ENCODE measurements around the gene TMBIM1.

TMBIM1 gene

GRCh38 chr2:218271487-218271797, 20.9 kb downstream of the TMBIM1 start:
- DNase-seq = no peak

- no peak for DNase-seq
Observed at GRCh38 chr2:218270721-218271486, 21.4 kb downstream of the TMBIM1 start.

GRCh38 chr2:218269900-218270720, 22.2 kb downstream of the TMBIM1 start, which contains the start of the genes AAMP and PNKD:
TSS of gene AAMP (minus strand) at chr2:218270137. CDS start at chr2:218270086, 51 bp downstream.
TSS of gene PNKD (plus strand) at chr2:218270519. CDS start at chr2:218270536, 17 bp downstream.
- peak; percentile 99 for DNase-seq

DNA sequence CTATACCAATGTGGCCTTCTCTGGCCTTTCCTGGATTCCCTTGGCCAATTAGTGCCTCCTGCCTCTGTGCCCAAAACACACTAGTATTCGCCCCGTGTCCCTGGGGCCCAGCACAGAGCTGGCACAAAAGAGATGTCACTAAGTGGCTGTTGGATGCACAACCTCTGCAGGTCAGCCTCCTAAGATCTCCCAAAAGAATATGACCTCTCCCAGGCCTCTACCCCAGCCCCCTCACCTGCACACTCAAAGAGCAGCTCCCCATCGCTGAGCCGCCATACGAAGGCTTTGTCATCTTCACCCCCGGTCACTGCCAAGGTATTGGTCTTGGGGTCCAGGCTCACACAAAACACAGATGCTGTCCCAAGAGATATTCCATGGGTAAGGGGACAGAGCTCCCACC, 25.0 kb downstream of the TMBIM1 start:
- DNase-seq = no peak

DNA sequence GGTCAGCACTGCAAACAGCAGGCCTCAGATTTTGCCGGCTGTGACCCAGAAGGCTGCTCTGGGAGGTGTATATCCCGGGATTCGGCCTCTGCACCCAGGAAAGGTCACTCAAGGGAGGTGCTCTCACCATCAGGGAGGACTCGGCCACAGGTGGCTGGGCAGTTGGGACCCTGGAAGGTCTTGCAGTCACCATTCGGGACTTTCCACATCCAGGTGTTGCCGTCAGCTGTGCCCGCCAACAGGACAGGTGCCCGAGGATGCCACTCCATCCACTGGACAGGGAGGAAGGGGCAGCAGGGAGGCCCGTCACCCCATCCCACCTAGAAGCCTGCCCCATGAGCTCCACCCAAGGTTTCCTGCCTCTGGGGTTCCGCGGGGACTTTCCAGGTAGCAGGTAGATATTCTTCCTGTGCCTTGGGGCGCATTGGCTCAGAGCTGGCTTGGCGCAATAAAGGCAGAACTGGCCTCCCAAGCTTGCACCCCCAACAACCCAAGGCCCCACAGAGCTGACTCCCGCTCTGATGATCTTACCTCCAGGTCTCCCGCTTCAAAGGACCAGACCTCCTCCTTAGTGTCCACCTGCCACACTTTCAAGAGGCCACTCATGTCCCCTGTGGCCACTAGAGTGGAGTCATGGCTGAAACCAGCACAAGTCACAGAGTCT, 25.9 kb downstream of the TMBIM1 start:
- no peak for DNase-seq

DNA sequence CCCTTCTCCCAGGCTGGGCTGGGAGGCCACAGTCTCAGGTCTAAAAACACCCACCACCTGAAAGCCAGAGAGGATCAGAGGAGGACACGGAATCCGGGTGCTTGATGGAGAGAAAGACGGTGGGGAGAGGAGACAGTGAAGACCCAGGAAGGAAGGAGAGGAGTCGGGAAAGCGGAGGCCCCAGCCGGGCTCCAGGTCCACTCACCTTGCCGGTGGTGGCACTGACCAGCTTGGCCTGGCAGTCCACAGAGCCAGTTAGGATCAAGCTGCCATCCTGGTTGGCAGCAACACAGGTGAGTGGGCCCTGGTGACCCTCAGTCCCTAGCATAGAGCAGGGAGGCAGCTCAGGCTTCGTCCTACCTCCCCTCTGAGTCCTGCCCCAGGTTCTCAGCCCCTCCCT, 26.7 kb downstream of the TMBIM1 start:
- DNase-seq = no peak

DNA sequence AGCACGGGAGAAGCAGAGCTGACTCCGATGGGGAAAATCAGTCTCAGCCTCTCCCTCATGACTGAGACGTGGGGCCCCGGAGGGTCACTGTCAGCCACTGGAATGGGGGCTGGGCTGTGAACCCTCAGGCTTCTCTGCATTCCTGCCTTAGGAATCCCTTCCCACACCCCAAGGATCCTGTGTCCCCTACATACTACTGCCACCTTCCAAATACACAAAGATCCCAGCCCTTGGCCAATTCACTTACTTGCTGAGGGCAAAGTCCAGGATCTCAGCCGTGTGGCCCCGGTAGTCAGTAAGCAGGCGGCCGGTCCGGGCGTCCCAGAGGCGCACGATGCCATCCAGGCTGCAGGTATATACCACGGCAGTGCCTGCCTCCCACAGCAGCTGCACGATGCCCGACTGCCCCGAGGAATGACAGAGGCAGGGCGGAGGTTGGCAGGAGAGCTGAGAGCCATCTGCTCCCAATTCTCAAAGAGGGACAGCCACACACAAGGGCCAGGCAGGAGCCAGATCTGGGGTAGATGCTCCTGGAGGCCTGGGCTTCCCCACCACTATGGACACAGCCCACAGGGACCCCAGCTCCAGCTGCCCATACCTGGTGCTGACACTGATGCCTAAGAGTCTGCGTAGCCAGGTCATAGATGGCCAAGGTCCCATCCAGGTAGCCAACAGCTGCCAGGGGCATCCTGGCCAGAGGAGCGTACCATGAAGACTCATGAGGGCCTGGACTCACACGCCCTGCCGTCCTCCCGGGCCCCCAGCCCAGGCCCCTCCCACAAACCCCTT, 27.3 kb downstream of the TMBIM1 start:
- DNase-seq = no peak

DNA sequence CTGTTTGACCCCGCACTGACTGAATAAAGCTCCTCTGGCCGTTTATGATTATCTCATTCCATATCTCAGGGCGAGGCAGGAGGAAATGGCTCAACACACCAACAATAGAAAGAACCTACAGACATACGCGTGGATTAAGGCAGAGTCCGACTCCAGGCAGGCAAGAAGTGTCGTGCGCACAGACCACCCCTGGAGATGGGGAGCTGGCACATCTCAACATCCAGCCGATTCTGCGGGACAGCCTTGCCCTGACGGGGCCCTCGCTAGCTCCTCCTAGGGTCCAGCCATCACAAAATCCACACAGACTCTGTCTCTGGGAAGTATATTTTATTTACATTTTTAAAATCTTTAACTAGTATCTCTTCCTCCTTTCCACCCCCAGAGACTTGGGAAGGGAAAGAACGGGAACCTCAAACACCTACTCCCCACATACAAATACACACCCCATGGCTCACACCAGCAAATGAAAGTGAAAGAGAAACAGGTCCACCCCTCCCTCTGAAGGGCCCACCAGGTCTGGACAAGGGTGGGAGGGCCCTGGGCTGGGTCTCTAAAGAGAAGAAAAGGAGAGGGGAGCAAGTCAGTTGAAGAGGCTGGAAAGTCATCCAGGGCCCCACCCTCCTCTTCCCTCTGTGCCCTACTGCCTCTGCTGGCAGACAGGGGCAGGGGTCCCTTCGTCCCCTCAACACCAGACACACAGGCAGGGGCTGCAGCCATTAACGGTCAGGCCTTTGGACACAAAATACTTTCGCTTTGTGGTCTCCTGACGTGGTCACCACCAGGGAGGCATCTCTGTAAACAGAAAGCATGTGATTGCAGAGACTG, 28.3 kb downstream of the TMBIM1 start:
- DNase-seq = no peak

GRCh38 chr2:218262631-218263586, 29.4 kb downstream of the TMBIM1 start:
- DNase-seq = no peak

DNA sequence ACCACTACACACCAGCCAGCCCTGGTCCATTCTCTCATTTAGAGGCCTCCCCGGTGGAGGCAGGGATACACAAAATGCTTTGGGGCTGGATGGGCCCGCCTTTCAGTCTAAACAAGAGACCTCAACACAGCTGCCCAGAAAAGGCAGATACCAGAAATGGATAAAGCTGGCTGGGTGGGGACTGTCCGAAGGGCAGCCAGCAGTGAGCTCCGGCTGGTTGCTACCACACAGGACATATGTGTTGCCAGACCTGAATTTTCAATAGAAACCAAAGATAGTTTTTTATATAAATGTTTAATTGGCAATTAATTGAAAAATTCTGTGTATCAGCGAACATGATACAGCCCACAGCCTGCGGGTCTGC, 30.1 kb downstream of the TMBIM1 start:
- DNase-seq = no peak

DNA sequence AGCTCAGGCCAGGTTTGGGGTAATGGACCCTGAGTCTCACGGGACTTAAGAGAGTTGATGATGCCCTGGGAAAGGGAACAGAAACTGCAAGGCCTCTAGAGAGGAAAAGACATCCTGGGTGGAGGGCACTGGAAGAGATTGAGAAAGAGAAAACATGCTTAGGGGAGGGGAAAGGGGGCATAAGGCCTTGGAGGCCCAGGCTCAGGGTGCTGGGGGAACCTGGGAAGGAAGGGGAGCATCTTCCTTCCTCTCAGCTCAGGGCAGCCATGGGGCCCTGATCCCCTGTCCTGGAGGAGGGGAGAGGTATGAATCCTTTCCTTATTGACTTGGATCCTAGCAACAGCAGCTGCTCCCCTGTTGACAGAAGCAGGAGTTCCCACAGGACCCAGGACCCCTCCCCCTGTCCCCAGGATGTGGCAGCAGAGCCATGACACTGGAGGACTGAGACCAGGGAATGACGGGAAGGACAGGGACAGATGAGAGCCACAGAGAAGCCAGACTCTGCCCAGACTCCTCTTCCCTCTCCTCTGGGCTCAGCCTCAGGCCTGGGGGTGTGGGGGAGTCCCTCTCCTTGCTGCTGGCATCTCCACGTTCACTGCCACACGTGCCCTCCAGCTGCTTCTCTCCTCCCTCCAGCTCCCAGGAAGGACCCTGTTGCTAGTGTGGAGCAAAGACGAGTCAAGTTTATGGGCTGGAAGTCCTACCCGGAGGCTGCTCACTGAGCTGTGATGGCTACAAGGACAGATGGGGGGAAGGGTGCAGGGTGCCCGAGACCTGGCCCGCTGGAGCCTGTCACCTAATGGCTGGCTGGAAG, 30.7 kb downstream of the TMBIM1 start:
- DNase-seq = no peak

GRCh38 chr2:218260742-218261422, 31.4 kb downstream of the TMBIM1 start, which contains the start of gene GPBAR1:
TSS of gene GPBAR1 (plus strand) at chr2:218261015. CDS start at chr2:218262725, 1,710 bp downstream.
- DNase-seq = no peak

DNA sequence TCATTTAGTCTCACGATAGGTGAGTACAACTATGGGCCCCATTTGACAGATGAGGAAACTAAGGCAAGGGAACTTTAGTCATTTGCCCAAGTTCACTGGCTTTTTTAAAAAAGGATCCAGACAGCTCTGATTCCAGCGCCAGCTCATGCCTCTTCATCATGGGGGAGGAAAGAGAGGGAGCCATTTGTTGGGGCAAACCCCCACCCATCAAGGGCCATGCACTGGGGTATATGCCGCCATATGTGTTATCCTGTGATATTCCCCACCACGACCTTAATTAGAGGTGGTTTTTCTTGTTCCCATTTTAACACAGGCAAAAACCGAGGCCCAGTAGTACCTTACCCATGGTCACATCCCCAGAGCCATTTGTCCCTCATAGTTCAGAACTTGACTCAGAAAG, 32.1 kb downstream of the TMBIM1 start:
- DNase-seq = no peak

- no peak for DNase-seq
Observed at GRCh38 chr2:218259099-218259961, 33.0 kb downstream of the TMBIM1 start.

- DNase-seq = peak; percentile 5
Observed at GRCh38 chr2:218257390-218257981, 34.8 kb downstream of the TMBIM1 start.

DNA sequence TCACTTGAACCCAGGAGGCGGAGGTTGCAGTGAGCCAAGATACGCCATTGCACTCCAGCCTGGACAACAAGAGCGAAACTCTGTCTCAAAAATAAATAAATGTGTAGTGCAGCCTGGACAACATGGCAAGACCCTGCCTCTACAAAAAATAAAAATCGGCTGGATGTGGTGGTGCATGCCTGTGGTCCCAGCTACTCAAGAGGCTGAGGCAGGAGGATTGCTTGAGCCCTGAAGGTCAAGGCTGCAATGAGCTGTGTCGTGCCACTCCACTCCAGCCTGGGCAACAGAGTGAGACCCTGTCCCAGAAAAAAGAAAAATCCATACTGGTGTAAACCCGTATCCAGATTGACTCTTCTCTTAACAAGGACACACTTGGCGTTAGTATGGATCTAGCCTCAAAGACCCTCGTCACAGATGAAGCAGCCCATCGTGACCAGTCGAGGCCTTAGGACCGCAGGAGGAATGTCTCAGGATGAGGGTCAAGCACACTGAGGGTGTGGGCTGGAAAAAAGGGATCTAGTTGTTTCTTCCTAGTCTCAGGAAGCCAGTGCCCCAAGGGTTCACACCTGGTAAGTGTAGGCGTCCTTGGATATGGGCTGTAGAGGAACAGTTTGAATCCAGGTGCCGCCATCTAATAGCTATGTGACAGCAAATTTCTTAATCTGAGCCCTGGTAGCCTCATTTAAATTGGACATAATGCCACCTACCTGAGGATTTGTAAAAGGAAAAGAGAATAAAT, 35.5 kb downstream of the TMBIM1 start:
- no peak for DNase-seq

DNA sequence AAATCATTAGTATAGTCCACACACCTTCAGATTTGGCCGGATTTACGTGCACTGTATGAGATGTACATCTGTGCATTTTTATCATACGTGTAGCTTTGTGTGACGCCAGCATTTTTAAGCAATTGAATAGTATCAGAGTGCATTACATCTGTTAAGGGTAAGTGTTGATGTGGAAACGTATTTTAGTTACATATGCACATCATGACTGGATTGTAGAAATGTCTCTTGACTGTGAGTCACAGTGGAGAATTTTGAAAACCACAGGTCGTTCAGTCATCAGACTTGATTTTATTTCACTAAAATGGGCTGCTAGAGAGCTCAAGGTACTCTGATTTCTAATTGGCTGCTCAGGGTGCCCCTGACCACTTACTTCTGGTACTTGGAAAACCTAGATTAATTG, 36.9 kb downstream of the TMBIM1 start:
- DNase-seq = no peak

Data from T1000 (cell line).